SK-N-SH (cell line): ENCODE measurements around the gene SACS. TPM values are rescaled to one million over a fixed set of nuclear protein-coding genes. Genes with fewer than 3 reads are reported as not detected.

Source experiments
- CTCF ChIA-PET: fragments of 300-600, 350-600 bp; formaldehyde crosslinking; extraction: SDS; loops from one replicate; lab custom pipeline; 2021; lab: Yijun Ruan, JAX
- POLR2A ChIA-PET: fragments of 350-600 bp; sonication (Branson Sonifier 250); formaldehyde crosslinking; extraction: SDS; loops from one replicate; lab custom pipeline; 2020; ENCODE audit warnings: antibody characterized with exemption, inconsistent platforms; lab: Yijun Ruan, JAX
- DNase-seq: peaks from one replicate; pipeline ENCODE4 v3.0.0; 2012
- H2AFZ ChIP-seq: fragments of 200-600 bp; sonication (generic); 2 replicates; pipeline ENCODE4 v1.8.1; 2016; ENCODE audit warnings: antibody characterized with exemption, mild to moderate bottlenecking, low read depth
- H3F3A ChIP-seq: fragments of 200-600 bp; sonication (generic); replicated peaks from 2 replicates; pipeline ENCODE3; 2016; ENCODE audit warnings: antibody characterized with exemption, mild to moderate bottlenecking; ENCODE audit not compliant: insufficient read depth
- H3K27ac ChIP-seq, 2 experiments: fragments of 200-500 bp in 1 of 2; fragments of 200-600 bp in 1 of 2; sonication (Bioruptor generic) in 1 of 2; sonication (generic), shearing (Covaris generic) in 1 of 2; 2 replicates each; pipeline versions ENCODE4 v1.5.1 to v1.6.1; 2014 to 2016; ENCODE audit warnings: low read depth in 2 of 2, inconsistent platforms in 1 of 2, low read length in 1 of 2, mild to moderate bottlenecking in 1 of 2, mixed read lengths in 1 of 2
- H3K27me3 ChIP-seq: fragments of 200-600 bp; sonication (generic), shearing (Covaris generic); 2 replicates; pipeline ENCODE4 v1.6.1; 2016; ENCODE audit warnings: mixed run types; ENCODE audit not compliant: insufficient read depth
- H3K36me3 ChIP-seq, 2 experiments: fragments of 200-500 bp in 1 of 2; fragments of 200-600 bp in 1 of 2; sonication (Bioruptor generic) in 1 of 2; sonication (generic) in 1 of 2; replicated peaks in 1 of 2; 2 replicates each; pipeline versions ENCODE3 to v1.5.1; 2014 to 2016; ENCODE audit warnings: low read length in 1 of 2, mild to moderate bottlenecking in 1 of 2; ENCODE audit not compliant: insufficient read depth in 2 of 2, control insufficient read depth in 1 of 2
- H3K4me1 ChIP-seq, 2 experiments: fragments of 200-500 bp in 1 of 2; fragments of 200-600 bp in 1 of 2; sonication (Bioruptor generic) in 1 of 2; sonication (generic), shearing (Covaris generic) in 1 of 2; 2 replicates each; pipeline versions ENCODE4 v1.5.1 to v1.6.1; 2014 to 2016; ENCODE audit warnings: low read depth in 1 of 2, low read length in 1 of 2, mixed run types in 1 of 2; ENCODE audit not compliant: insufficient read depth in 2 of 2, control insufficient read depth in 1 of 2
- H3K4me2 ChIP-seq: fragments of 200-600 bp; sonication (generic), shearing (Covaris generic); 2 replicates; pipeline ENCODE4 v1.6.1; 2017; ENCODE audit warnings: mixed run types
- H3K4me3 ChIP-seq, 2 experiments: fragments of 200-500 bp in 1 of 2; fragments of 200-600 bp in 1 of 2; sonication (Bioruptor generic) in 1 of 2; sonication (generic), shearing (Covaris generic) in 1 of 2; 2 replicates each; pipeline versions ENCODE4 v1.5.1 to v1.8.1; 2014 to 2016; ENCODE audit warnings: low read depth in 2 of 2, inconsistent platforms in 1 of 2, low read length in 1 of 2, mild to moderate bottlenecking in 1 of 2, mixed read lengths in 1 of 2, moderate library complexity in 1 of 2
- H3K79me2 ChIP-seq: fragments of 200-600 bp; sonication (generic); 2 replicates; pipeline ENCODE4 v1.8.1; 2017; ENCODE audit warnings: mild to moderate bottlenecking; ENCODE audit not compliant: insufficient read depth
- H3K9ac ChIP-seq: fragments of 200-600 bp; sonication (generic); 2 replicates; pipeline ENCODE4 v1.6.1; 2017; ENCODE audit warnings: mixed run types
- H3K9me2 ChIP-seq: fragments of 200-600 bp; sonication (generic); 2 replicates; pipeline ENCODE4 v1.6.1; 2017; ENCODE audit warnings: mixed run types
- H3K9me3 ChIP-seq: fragments of 200-600 bp; sonication (generic); 2 replicates; pipeline ENCODE4 v1.6.1; 2017; ENCODE audit warnings: mixed run types, mild to moderate bottlenecking, moderate library complexity
- H4K20me1 ChIP-seq: fragments of 200-600 bp; sonication (generic); 2 replicates; pipeline ENCODE4 v1.6.1; 2017; ENCODE audit warnings: mild to moderate bottlenecking, mixed run types; ENCODE audit not compliant: insufficient read depth
- CTCF ChIP-seq: fragments of 200-600 bp; sonication (generic); IDR thresholded peaks from 2 replicates; pipeline ENCODE4 v1.6.1; 2017; ENCODE audit warnings: antibody characterized with exemption, mild to moderate bottlenecking, moderate library complexity
- EZH2phosphoT487 ChIP-seq: fragments of 200-600 bp; sonication (generic); IDR thresholded peaks from 2 replicates; pipeline ENCODE4 v1.6.1; 2017; ENCODE audit warnings: low read depth, mixed run types, mild to moderate bottlenecking, antibody characterized with exemption, moderate library complexity, borderline replicate concordance
- FOSL2 ChIP-seq: IDR thresholded peaks from 2 replicates; pipeline ENCODE4 v1.4.0; 2012; ENCODE audit warnings: low read depth, mild to moderate bottlenecking, moderate library complexity, borderline replicate concordance
- GATA2 ChIP-seq: sonication (generic); formaldehyde crosslinking; IDR thresholded peaks from 2 replicates; pipeline ENCODE4 v1.5.0; 2020; ENCODE audit warnings: mild to moderate bottlenecking, missing genetic modification reagents
- MEF2A ChIP-seq: IDR thresholded peaks from 2 replicates; pipeline ENCODE4 v1.4.0; 2012; ENCODE audit warnings: low read depth, borderline replicate concordance
- NFIC ChIP-seq: IDR thresholded peaks from 2 replicates; pipeline ENCODE4 v1.4.0; 2012; ENCODE audit warnings: borderline replicate concordance
- RAD21 ChIP-seq: IDR thresholded peaks from 2 replicates; pipeline ENCODE4 v1.6.1; 2012; ENCODE audit warnings: mild to moderate bottlenecking, low read length
- REST ChIP-seq: IDR thresholded peaks from 2 replicates; pipeline ENCODE4 v1.6.1; 2012; ENCODE audit warnings: mild to moderate bottlenecking, low read depth, low read length, moderate library complexity
- RFX5 ChIP-seq: IDR thresholded peaks from 2 replicates; pipeline ENCODE4 v1.6.1; 2012; ENCODE audit warnings: mild to moderate bottlenecking, improper control_type of control experiment, low read length
- TAF1 ChIP-seq: IDR thresholded peaks from 2 replicates; pipeline ENCODE4 v1.6.1; 2012; ENCODE audit warnings: low read depth, mild to moderate bottlenecking, low read length, moderate library complexity, borderline replicate concordance
- TCF12 ChIP-seq: IDR thresholded peaks from 2 replicates; pipeline ENCODE4 v1.4.0; 2012
- WGBS: methylation state at CpG from one replicate; pipeline ENCODE4 v1.1.6; 2017; ENCODE audit warnings: low lambda C conversion rate; 5-methylcytosine and 5-hydroxymethylcytosine counted together
- polyA plus RNA-seq, 3 experiments: library from polyadenylated mRNA; depleted of rRNA; stranded (reverse); fragments of >200 nt; gene quantifications; 2 replicates each; pipeline ENCODE4 v1.2.3, GENCODE V29; 2012

Gene SACS
- polyA plus RNA-seq, 1 of the 3 experiments (the other 2 are of a cell fraction): 5.9 TPM

- TF ChIP-seq TAF1: peak; percentile 66
- TF ChIP-seq RFX5: no peak
- 0 out of 2 replicates have a peak, but pooled peaks have one; percentile 11 for TF ChIP-seq REST
- peak; percentile 23; the same call in 1 of the 2 replicates for TF ChIP-seq CTCF
- TF ChIP-seq EZH2phosphoT487: no peak
These were observed 58.2 kb downstream of the SACS start (continued) for GRCh38 chr13:23375001-23375971.

DNA sequence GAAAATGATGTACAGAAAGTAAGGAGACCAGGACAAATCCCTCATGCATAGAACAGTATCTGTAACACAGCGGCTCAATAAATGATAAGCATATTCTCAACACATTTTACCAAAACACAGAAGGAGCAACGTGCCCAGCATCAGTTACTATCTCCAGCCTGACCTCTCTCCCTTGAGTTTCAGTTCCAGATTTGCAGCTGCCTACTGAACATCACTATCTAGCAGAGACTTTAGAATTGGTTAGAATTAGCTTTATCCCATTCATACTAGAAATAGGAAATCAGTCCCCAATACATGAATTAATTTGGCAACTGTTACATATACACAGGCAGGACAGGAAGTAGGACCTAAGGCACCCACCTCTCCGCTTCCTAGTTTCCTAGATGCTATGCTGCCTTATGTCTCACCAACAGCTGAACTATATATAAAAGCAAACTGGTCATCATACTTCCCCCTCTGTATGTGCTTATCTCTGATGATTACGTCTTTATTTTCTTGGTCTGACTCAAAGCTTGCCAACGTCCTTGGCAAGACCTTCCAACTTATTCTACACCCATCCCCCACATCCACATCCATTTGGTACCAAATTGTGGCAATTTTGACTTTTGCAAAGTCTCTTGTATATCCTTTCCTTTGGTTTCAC lies 61.1 kb downstream of the SACS start:
- ChIA-PET POLR2A (no interaction called here), CTCF (no interaction called here)
- Histone ChIP-seq H3K9me3 (no peaks in the 10 kb centered on the region), H3K36me3 (peaks cover 30 to 62% of the 10 kb centered on the region in 2 experiments), H3K4me3 (peak overlapping the region in 1 of 2 experiments; percentile 67; a peak in 2 of 4 replicates), H2AFZ (no peak overlapping the region), H3K27me3 (no peaks in the 10 kb centered on the region), H3K27ac (peak overlapping the region in 1 of 2 experiments; percentile 31; a peak in 1 of 4 replicates), H4K20me1 (peaks cover 45% of the 10 kb centered on the region), H3K79me2 (peaks cover 89% of the 10 kb centered on the region), H3K4me2 (peak overlapping the region; percentile 74), H3K4me1 (peaks cover 10 to 12% of the 10 kb centered on the region in 2 experiments), H3K9me2 (no peaks in the 10 kb centered on the region), H3F3A (peaks cover 28% of the 10 kb centered on the region), H3K9ac (peak overlapping the region; percentile 12; the same call in 1 of the 2 replicates)
- no peak for DNase-seq
- 43% methylated on average over 5 of the region's 5 CpGs for WGBS
- peak; percentile 23; the same call in 1 of the 2 replicates for TF ChIP-seq FOSL2
- no peak for TF ChIP-seq REST
- no peak for TF ChIP-seq RAD21
- no peak for TF ChIP-seq GATA2 (CRISPR knock-in tag)
- peak; percentile 59; the same call in 1 of the 2 replicates for TF ChIP-seq TCF12
- peak; percentile 33; the same call in 1 of the 2 replicates for TF ChIP-seq MEF2A
- TF ChIP-seq NFIC: peak; percentile 42; the same call in 1 of the 2 replicates
